Liver (tissue), 9 donors: Measurements from ENCODE around the gene YKT6. TPM values are rescaled to one million over a fixed set of nuclear protein-coding genes. Genes with fewer than 3 reads are reported as not detected.

Experiments used
- DNase-seq: peaks from one replicate; pipeline ENCODE4 v3.0.0-alpha.2; 2017; ENCODE audit warnings: low spot score
- H3K27ac ChIP-seq, 2 donors: one replicate each; pipeline ENCODE4 v1.7.0; 2013; ENCODE audit warnings: inconsistent platforms in 2 of 2, low read length in 2 of 2, control low read depth in 1 of 2, low read depth in 1 of 2, mild to moderate bottlenecking in 1 of 2
- H3K27me3 ChIP-seq, 4 donors: one replicate each; pipeline versions ENCODE4 v1.6.1 to v1.7.0; 2013; ENCODE audit warnings: low read length in 3 of 4, inconsistent platforms in 1 of 4, mild to moderate bottlenecking in 1 of 4, moderate library complexity in 1 of 4; ENCODE audit not compliant: control insufficient read depth in 4 of 4, insufficient read depth in 4 of 4
- H3K36me3 ChIP-seq, 4 donors: one replicate each; pipeline versions ENCODE4 v1.6.1 to v1.7.0; 2013; ENCODE audit warnings: low read length in 3 of 4, mild to moderate bottlenecking in 3 of 4, low read depth in 1 of 4, moderate library complexity in 1 of 4; ENCODE audit not compliant: control insufficient read depth in 4 of 4, insufficient read depth in 3 of 4
- H3K4me1 ChIP-seq, 4 donors: one replicate each; pipeline versions ENCODE4 v1.6.1 to v1.7.0; 2013; ENCODE audit warnings: low read length in 3 of 4, mild to moderate bottlenecking in 3 of 4, moderate library complexity in 1 of 4; ENCODE audit not compliant: control insufficient read depth in 4 of 4, insufficient read depth in 4 of 4
- H3K4me3 ChIP-seq, 3 donors: one replicate each; pipeline versions ENCODE4 v1.6.1 to v1.7.0; 2013; ENCODE audit warnings: low read length in 3 of 3, control low read depth in 1 of 3, low read depth in 1 of 3, mild to moderate bottlenecking in 1 of 3
- H3K9ac ChIP-seq, 2 donors: one replicate each; pipeline ENCODE4 v1.7.0; 2013; ENCODE audit warnings: low read length in 2 of 2, mild to moderate bottlenecking in 2 of 2, moderate library complexity in 2 of 2, control low read depth in 1 of 2, low read depth in 1 of 2
- H3K9me3 ChIP-seq, 4 donors: one replicate each; pipeline versions ENCODE4 v1.6.1 to v1.7.0; 2013; ENCODE audit warnings: low read length in 3 of 4; ENCODE audit not compliant: control insufficient read depth in 4 of 4
- ATF3 ChIP-seq: IDR thresholded peaks from 2 replicates; pipeline ENCODE4 v1.6.1; 2016; ENCODE audit warnings: antibody characterized with exemption
- EGR1 ChIP-seq, 2 donors: IDR thresholded peaks; 2 replicates each; pipeline ENCODE4 v1.6.1; 2016 to 2018; ENCODE audit warnings: antibody characterized with exemption in 2 of 2, low read depth in 2 of 2
- FOXA1 ChIP-seq: IDR thresholded peaks from 2 replicates; pipeline ENCODE4 v1.6.1; 2016; ENCODE audit warnings: antibody characterized with exemption
- HNF4G ChIP-seq: IDR thresholded peaks from 2 replicates; pipeline ENCODE4 v1.6.1; 2016; ENCODE audit warnings: antibody characterized with exemption
- RAD21 ChIP-seq, 2 donors: IDR thresholded peaks; 2 replicates each; pipeline ENCODE4 v1.6.1; 2016; ENCODE audit warnings: antibody characterized with exemption in 2 of 2, mild to moderate bottlenecking in 2 of 2
- REST ChIP-seq: IDR thresholded peaks from 2 replicates; pipeline ENCODE4 v1.6.1; 2016; ENCODE audit warnings: antibody characterized with exemption, mild to moderate bottlenecking
- RXRA ChIP-seq, 2 donors: IDR thresholded peaks; 2 replicates each; pipeline ENCODE4 v1.6.1; 2017 to 2018; ENCODE audit warnings: antibody characterized with exemption in 2 of 2, mild to moderate bottlenecking in 1 of 2
- SP1 ChIP-seq: IDR thresholded peaks from 2 replicates; pipeline ENCODE4 v1.6.1; 2018; ENCODE audit warnings: antibody characterized with exemption, mild to moderate bottlenecking
- YY1 ChIP-seq: IDR thresholded peaks from 2 replicates; pipeline ENCODE4 v1.6.1; 2016; ENCODE audit warnings: antibody characterized with exemption, mild to moderate bottlenecking
- ZBTB33 ChIP-seq: IDR thresholded peaks from 2 replicates; pipeline ENCODE4 v1.6.1; 2016; ENCODE audit warnings: antibody characterized with exemption
- WGBS: extraction: QIAGEN DNeasy Blood & Tissue Kit; methylation state at CpG from one replicate; pipeline ENCODE4 v1.1.7; 2013; 5-methylcytosine and 5-hydroxymethylcytosine counted together
- polyA plus RNA-seq, 2 donors: library from polyadenylated mRNA; stranded (reverse) in 1 of 2; unstranded in 1 of 2; fragments of 200-250 nt in 1 of 2; fragments of >200 nt in 1 of 2; fragmentation: Nextera tagmentation in 1 of 2; extraction: Ambion mirVana in 1 of 2; gene quantifications; one replicate each; pipeline versions ENCODE4 v1.2.1 to v1.2.3, GENCODE V29; 2013 to 2015
- total RNA-seq, 2 donors: library from RNA; depleted of rRNA; stranded (reverse); fragments of >200 nt; gene quantifications; one replicate each; pipeline ENCODE4 v1.2.3, GENCODE V29; 2014
- TF ChIP-seq, protein P1 (sequence below): fragments of 150-350 bp; IDR thresholded peaks from 2 replicates; pipeline ENCODE4 v1.5.1; 2017; ENCODE audit warnings: improper control_type of control experiment, low read depth, low read length; ENCODE audit not compliant: missing input control
- TF ChIP-seq, protein P2 (sequence below): IDR thresholded peaks from 2 replicates; pipeline ENCODE4 v1.6.1; 2016; ENCODE audit warnings: antibody characterized with exemption
- donor health status: healthy.
- donor health status: healthy.
- donor health status: healthy.
- donor health status: healthy.
- donor health status: healthy.

Gene YKT6
- total and polyA plus RNA-seq, 4 donors: 8.1 to 22.0 (median 21.0) TPM

GRCh38 chr7:44186736-44187135 is 14.0 kb upstream of the YKT6 start (continued):
- TF ChIP-seq REST: no peak
- TF ChIP-seq EGR1 (IDR thresholded peaks at IDR 0.05; ENCODE audit: low read depth in 2 of 2): no peak
- TF ChIP-seq SP1: no peak
- TF ChIP-seq RAD21 (IDR thresholded peaks at IDR 0.05): no peak
- TF ChIP-seq ATF3: no peak

DNA sequence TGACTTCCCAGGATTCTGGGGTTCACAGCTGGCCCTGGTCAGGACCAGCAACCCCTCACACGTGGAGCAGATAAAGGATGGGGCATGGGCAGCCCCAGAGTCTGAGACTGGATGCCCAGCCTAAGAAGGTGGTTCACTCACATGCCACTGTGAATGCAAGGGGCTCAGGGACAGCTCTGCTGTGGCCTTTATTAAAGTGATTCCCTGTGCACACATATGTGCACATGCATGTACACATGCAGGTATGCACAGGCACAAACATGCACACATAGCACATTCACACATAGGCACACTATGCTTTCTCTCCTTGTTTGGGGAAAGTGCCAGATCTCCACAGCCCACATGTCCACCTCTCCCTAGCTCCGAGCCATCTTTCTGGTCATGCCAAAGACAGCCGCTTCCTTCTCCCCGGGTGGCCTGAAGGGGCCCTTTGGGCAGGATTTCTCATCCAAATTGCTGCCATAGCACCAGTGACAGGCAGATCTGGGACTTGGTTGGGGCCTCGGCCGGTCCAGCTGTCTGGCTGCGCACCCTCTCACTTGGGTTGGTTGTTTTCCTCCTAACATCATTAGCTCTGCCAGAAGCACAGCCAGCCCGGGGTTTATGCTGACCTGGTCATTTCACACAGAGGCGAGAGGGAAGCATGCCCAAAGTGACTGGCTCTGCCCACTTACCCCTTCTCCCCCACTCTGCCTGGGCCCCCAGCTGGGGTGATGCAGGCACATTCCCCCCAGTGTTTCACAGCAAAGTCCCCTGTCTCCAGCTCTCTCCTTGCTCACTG is 13.0 kb upstream of the YKT6 start:
- Histone ChIP-seq H3K27ac (no peak overlapping the region), H3K4me3 (no peak overlapping the region), H3K27me3 (no peaks in the 10 kb centered on the region), H3K9ac (no peak overlapping the region), H3K9me3 (peaks cover 3 to 7% (median 6%) of the 10 kb centered on the region in 4 donors), H3K4me1 (peaks cover 0 to 10% (median 4%) of the 10 kb centered on the region in 4 donors), H3K36me3 (no peaks in the 10 kb centered on the region)
- no peak for TF ChIP-seq ZBTB33
- no peak for TF ChIP-seq SP1
- TF ChIP-seq, protein P1, sequence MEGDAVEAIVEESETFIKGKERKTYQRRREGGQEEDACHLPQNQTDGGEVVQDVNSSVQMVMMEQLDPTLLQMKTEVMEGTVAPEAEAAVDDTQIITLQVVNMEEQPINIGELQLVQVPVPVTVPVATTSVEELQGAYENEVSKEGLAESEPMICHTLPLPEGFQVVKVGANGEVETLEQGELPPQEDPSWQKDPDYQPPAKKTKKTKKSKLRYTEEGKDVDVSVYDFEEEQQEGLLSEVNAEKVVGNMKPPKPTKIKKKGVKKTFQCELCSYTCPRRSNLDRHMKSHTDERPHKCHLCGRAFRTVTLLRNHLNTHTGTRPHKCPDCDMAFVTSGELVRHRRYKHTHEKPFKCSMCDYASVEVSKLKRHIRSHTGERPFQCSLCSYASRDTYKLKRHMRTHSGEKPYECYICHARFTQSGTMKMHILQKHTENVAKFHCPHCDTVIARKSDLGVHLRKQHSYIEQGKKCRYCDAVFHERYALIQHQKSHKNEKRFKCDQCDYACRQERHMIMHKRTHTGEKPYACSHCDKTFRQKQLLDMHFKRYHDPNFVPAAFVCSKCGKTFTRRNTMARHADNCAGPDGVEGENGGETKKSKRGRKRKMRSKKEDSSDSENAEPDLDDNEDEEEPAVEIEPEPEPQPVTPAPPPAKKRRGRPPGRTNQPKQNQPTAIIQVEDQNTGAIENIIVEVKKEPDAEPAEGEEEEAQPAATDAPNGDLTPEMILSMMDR: no peak
- TF ChIP-seq, protein P2, sequence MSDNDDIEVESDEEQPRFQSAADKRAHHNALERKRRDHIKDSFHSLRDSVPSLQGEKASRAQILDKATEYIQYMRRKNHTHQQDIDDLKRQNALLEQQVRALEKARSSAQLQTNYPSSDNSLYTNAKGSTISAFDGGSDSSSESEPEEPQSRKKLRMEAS: no peak
- TF ChIP-seq FOXA1: no peak
- no peak for TF ChIP-seq RXRA (IDR thresholded peaks at IDR 0.05)
- TF ChIP-seq HNF4G: no peak
- no peak for TF ChIP-seq REST
- no peak for TF ChIP-seq YY1
- TF ChIP-seq EGR1 (IDR thresholded peaks at IDR 0.05; ENCODE audit: low read depth in 2 of 2): no peak
- TF ChIP-seq ATF3: no peak
- no peak for DNase-seq
- WGBS: 75% methylated on average over 9 of the region's 9 CpGs
